SK-N-SH treated with all-trans-retinoic acid at 6 μM for 48 hours (cell line): ENCODE measurements around the gene ACSL6.

Experiments
- ATAC-seq: fragments of 200-7000 bp; cut with Tn5 transposase; 3 replicates; pipeline ENCODE4 v1.9.1; 2020; ENCODE audit warnings: mild to moderate bottlenecking, moderate library complexity
- ARNTL ChIP-seq: fragments of 450-650 bp; formaldehyde crosslinking; IDR thresholded peaks from 2 replicates; pipeline ENCODE4 v1.5.0; 2020; ENCODE audit warnings: low read depth, mild to moderate bottlenecking, moderate library complexity, borderline replicate concordance
- BACH2 ChIP-seq: fragments of 250-450 bp; sonication (Bioruptor Pico); IDR thresholded peaks from 2 replicates; pipeline ENCODE4 v1.9.0; 2021; ENCODE audit warnings: mild to moderate bottlenecking, borderline replicate concordance
- CREB5 ChIP-seq: fragments of 250-450 bp; sonication (Bioruptor Pico); IDR thresholded peaks from 2 replicates; pipeline ENCODE4 v1.5.1; 2020; ENCODE audit warnings: low read depth, mild to moderate bottlenecking, moderate library complexity
- CSDC2 ChIP-seq: fragments of 250-450 bp; sonication (Bioruptor Pico); IDR thresholded peaks from 2 replicates; pipeline ENCODE4 v1.5.0; 2020; ENCODE audit warnings: mild to moderate bottlenecking, moderate library complexity
- CSRNP3 ChIP-seq: fragments of 250-450 bp; sonication (Bioruptor Pico); IDR thresholded peaks from 2 replicates; pipeline ENCODE4 v1.5.1; 2021; ENCODE audit warnings: mild to moderate bottlenecking, moderate library complexity
- ESRRG ChIP-seq: fragments of 250-450 bp; sonication (Bioruptor Pico); IDR thresholded peaks from 2 replicates; pipeline ENCODE4 v1.6.1; 2021; ENCODE audit warnings: mild to moderate bottlenecking
- GLIS3 ChIP-seq: fragments of 250-450 bp; sonication (Bioruptor Pico); IDR thresholded peaks from 2 replicates; pipeline ENCODE4 v1.5.0; 2020; ENCODE audit warnings: mild to moderate bottlenecking, moderate library complexity
- ISL1 ChIP-seq: fragments of 250-450 bp; sonication (Bioruptor Pico); IDR thresholded peaks from 2 replicates; pipeline ENCODE4 v2.1.2; 2022; ENCODE audit warnings: mild to moderate bottlenecking, moderate library complexity
- OSR1 ChIP-seq: fragments of 250-450 bp; sonication (Bioruptor Pico); IDR thresholded peaks from 2 replicates; pipeline ENCODE4 v1.8.0; 2022; ENCODE audit warnings: moderate library complexity, mild to moderate bottlenecking, inconsistent platforms
- PATZ1 ChIP-seq: fragments of 250-450 bp; sonication (Bioruptor Pico); IDR thresholded peaks from 2 replicates; pipeline ENCODE4 v1.8.0; 2020; ENCODE audit warnings: mild to moderate bottlenecking, moderate library complexity, borderline replicate concordance
- POU6F1 ChIP-seq: fragments of 250-450 bp; sonication (Bioruptor Pico); IDR thresholded peaks from 2 replicates; pipeline ENCODE4 v1.8.0; 2021; ENCODE audit warnings: low read depth, mild to moderate bottlenecking, moderate library complexity, borderline replicate concordance
- RARB ChIP-seq: fragments of 250-450 bp; sonication (Bioruptor Pico); IDR thresholded peaks from 2 replicates; pipeline ENCODE4 v1.8.0; 2021; ENCODE audit warnings: mild to moderate bottlenecking, moderate library complexity
- SNAI2 ChIP-seq: fragments of 250-450 bp; sonication (Bioruptor Pico); IDR thresholded peaks from 2 replicates; pipeline ENCODE4 v1.5.0; 2020; ENCODE audit warnings: mild to moderate bottlenecking, moderate library complexity
- TCF4 ChIP-seq: fragments of 250-450 bp; sonication (Bioruptor Pico); IDR thresholded peaks from 2 replicates; pipeline ENCODE4 v1.8.0; 2021; ENCODE audit warnings: mild to moderate bottlenecking, moderate library complexity, borderline replicate concordance
- TOX ChIP-seq: fragments of 250-450 bp; sonication (Bioruptor Pico); IDR thresholded peaks from 2 replicates; pipeline ENCODE4 v1.8.0; 2021; ENCODE audit warnings: mild to moderate bottlenecking, moderate library complexity, borderline replicate concordance
- TSHZ2 ChIP-seq: fragments of 250-450 bp; sonication (Bioruptor Pico); IDR thresholded peaks from 2 replicates; pipeline ENCODE4 v1.5.0; 2020; ENCODE audit warnings: mild to moderate bottlenecking, moderate library complexity
- ZC3H10 ChIP-seq: fragments of 250-450 bp; sonication (Bioruptor Pico); IDR thresholded peaks from 2 replicates; pipeline ENCODE4 v1.5.1; 2021; ENCODE audit warnings: mild to moderate bottlenecking, moderate library complexity
- ZFP3 ChIP-seq: fragments of 250-450 bp; sonication (Bioruptor Pico); IDR thresholded peaks from 2 replicates; pipeline ENCODE4 v1.5.0; 2020; ENCODE audit warnings: mild to moderate bottlenecking, moderate library complexity
- ZFP30 ChIP-seq: fragments of 450-650 bp; formaldehyde crosslinking; IDR thresholded peaks from 2 replicates; pipeline ENCODE4 v1.5.0; 2022; ENCODE audit warnings: mild to moderate bottlenecking, moderate library complexity
- ZNF565 ChIP-seq: fragments of 450-650 bp; formaldehyde crosslinking; conservative IDR thresholded peaks from 2 replicates; pipeline ENCODE4 v1.5.0; 2020; ENCODE audit warnings: low read depth, mild to moderate bottlenecking, moderate library complexity
- ZNF70 ChIP-seq: fragments of 450-650 bp; formaldehyde crosslinking; IDR thresholded peaks from 2 replicates; pipeline ENCODE4 v1.5.0; 2020; ENCODE audit warnings: mild to moderate bottlenecking, moderate library complexity

Gene ACSL6

GRCh38 chr5:132007399-132008162 is 3.9 kb downstream of the ACSL6 start:
- TF ChIP-seq TOX (CRISPR knock-in tag) (no peak), OSR1 (CRISPR knock-in tag) (no peak), TSHZ2 (no peak), BACH2 (CRISPR knock-in tag) (no peak), ZFP30 (CRISPR knock-in tag) (no peak), ZC3H10 (CRISPR knock-in tag) (no peak), ISL1 (CRISPR knock-in tag) (no peak), ZFP3 (CRISPR knock-in tag) (no peak), ZNF70 (CRISPR knock-in tag) (no peak), CSRNP3 (CRISPR knock-in tag) (no peak), ESRRG (CRISPR knock-in tag) (no peak), TCF4 (CRISPR knock-in tag) (no peak)
- TF ChIP-seq, all 23 proteins: peak for 0
- ATAC-seq: peak; percentile 90

- no peak for TF ChIP-seq SNAI2 (CRISPR knock-in tag)
- no peak for TF ChIP-seq CSDC2 (CRISPR knock-in tag)
- TF ChIP-seq CREB5 (CRISPR knock-in tag): no peak
- no peak for TF ChIP-seq ISL1 (CRISPR knock-in tag)
- no peak for TF ChIP-seq ZFP3 (CRISPR knock-in tag)
- TF ChIP-seq CSRNP3 (CRISPR knock-in tag): no peak
- TF ChIP-seq ZNF70 (CRISPR knock-in tag): no peak
- TF ChIP-seq ESRRG (CRISPR knock-in tag): no peak
- TF ChIP-seq BACH2 (CRISPR knock-in tag): no peak
- TF ChIP-seq OSR1 (CRISPR knock-in tag): no peak
- no peak for TF ChIP-seq GLIS3 (CRISPR knock-in tag)
- TF ChIP-seq TOX (CRISPR knock-in tag): no peak
- no peak for TF ChIP-seq POU6F1 (CRISPR knock-in tag)
- TF ChIP-seq ZNF565 (CRISPR knock-in tag): no peak
- no peak for TF ChIP-seq ARNTL (CRISPR knock-in tag)
- TF ChIP-seq RARB: no peak
- no peak for TF ChIP-seq PATZ1 (CRISPR knock-in tag)
- TF ChIP-seq ZC3H10 (CRISPR knock-in tag): no peak
- ATAC-seq: no peak
These were observed 4.9 kb downstream of the ACSL6 start for GRCh38 chr5:132006331-132007120.
